ENCODE data around the gene GRAMD2B.

Gene GRAMD2B

DNA sequence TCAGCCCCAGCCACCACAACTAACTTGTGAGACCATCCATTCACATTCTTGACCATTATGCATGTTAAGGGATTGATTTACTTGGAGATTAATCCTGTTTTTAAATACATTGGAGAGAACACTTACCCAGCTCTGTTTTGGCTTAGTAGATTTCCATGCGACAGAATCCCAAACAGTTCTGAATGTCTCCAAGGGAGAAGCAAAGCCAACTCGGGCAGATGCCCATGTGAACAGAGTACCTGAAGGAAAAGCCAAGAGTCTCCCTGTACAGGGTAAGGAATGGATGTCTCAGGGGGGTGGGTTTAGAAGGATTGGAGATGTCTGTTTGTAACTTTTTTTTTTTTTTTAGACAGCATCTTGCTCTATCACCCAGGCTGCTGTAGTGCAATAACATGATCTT is 61.0 kb downstream of the GRAMD2B start:
- no peak for DNase-seq

GRCh38 chr5:126486332-126486731 is 63.1 kb downstream of the GRAMD2B start:
- peak; percentile 14 for DNase-seq

DNA sequence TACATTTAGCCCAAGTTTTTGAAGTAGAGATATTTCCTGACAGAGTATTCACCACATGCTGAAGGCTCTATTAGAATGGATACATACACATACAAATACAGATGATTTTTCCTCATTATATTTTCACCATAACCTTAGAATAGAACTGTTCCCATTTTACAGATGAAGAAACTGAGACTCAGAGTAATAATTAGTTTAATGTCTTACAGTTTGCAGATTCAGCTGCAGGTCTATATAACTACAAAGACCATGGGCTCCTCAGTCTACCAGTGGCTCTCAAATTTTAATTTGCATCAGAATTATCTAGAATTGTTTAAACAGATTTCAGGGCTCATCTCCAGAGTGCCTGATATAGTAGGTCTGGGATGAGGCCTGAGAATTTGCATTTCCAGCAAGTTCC is 64.4 kb downstream of the GRAMD2B start:
- DNase-seq = no peak

DNA sequence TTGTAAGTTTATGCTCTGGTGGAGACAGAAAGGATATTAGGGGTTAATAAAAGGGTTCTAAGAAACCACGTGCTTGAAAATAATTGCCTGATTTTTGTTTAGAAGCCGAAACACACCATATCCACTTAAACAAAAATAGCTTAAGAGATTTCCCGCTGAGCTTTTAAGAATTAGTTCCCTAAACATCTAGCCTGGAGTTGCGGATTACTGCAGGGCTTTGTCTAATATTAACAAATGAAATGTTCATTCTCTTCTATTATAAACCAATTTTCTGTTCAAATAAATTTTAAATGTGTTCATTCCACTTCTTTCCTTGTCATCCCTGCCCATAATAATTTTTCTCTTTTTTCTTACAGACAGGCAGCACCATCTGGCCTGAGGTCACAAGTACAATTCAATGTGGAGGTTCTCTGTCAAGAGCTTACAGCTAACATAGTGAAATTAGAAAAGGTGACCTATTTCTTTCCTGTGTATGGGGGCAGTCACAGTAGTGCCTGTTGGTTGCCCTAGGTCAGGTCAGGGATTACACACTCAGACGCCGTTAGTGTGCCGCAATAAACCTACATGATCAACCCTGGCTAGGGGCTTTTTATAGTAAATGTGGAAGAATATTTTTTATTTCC is 65.3 kb downstream of the GRAMD2B start:
- peak; percentile 74 for DNase-seq

DNA sequence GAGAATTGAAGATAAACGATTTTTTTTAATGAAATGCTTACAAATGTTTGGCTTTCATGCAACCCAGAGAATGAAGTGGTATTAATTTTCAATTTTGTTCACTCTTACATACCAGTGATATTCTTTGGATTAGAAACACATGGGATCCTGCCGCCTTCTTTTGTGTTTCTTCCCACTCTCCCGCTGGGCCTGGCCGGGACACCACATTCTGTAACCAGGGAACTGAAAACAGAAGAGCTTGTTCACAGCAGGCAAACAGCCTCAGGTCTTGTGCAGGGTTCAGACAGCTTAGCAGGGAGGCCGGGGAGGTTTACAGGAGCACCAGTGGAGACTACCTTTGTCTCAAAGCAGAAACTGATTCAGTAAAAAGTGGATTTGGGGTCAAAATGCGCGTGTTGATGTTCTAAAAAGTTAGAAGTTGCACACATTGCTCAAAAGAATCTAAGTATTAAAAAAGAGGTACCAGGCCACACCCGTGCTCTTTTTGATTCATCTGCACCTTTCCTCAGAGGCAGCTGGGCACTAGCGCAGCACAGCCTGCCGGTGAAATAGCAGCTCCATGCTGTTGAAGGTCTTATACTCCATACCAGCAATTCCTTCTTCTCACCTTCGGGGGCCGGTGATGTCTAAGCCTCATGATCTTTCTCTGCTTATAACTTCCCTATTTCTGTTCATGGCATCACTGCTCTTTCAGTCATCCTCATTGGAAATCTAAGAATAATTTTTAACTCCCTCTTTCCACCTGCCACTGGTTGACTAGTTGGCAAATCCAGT is 67.1 kb downstream of the GRAMD2B start:
- DNase-seq = peak; percentile 35

- peak; percentile 47 for DNase-seq
Measured at GRCh38 chr5:126492939-126493338, 69.7 kb downstream of the GRAMD2B start.

DNA sequence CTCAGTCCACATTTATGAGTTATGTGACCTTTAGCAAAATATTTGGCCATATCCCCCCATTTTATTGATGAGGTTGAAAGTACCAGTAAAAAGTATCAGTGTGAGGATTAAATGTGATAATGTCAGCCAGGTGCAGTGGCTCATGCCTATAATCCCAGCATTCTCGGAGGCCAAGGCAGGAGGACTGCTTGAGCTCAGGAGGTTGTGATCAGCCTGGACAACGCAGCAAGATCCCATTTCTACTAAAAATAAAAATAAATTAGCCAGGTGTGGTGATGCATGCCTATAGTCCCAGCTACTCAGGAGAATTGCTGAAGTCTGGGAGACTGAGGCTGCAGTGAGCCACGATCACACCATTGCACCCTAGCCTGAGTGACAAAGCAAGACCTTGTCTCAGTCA is 71.2 kb downstream of the GRAMD2B start:
- DNase-seq = no peak

DNA sequence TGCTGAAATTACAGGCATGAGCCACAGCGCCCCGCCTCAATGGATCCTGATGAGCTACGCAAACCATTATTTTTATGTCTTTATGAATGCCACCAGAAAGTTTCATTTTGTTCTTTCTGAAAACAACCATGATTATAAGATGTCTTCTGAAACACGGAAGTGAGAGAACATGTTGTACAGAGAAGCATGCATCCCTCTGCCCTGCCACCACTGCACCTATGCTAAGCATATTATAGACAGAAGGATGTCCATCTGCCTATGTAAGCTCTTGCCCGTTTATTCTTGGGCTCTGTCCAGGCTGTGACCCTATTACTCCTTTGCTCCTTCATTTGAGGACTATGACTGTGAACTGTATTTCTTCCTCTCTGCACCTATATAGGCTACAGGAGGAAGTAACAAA is 74.3 kb downstream of the GRAMD2B start:
- DNase-seq = peak; percentile 58

GRCh38 chr5:126499278-126499677 is 76.1 kb downstream of the GRAMD2B start:
- DNase-seq = no peak

DNA sequence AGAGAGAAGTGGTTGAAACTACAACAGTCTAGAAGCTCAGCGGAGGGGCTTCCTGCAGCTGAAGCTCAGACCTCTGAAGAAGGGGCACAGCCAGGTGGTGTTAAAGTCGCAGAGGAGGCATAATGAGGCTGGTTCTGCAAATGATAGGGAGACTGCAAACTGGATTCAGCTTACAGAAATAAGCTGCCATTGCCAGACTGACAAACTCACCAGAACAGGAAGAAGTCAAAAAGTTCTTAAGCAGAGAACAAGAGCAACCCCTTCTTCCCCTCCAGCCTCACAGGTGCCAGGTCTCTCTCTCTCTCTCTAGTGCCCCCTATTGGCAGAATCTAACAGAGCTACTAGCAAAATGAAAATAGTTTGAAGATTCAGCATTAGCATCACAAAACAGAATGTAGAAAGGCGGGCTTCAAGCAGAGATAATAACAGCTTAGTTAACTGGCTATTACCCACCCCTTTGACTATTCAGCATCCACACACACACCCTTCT is 76.7 kb downstream of the GRAMD2B start:
- DNase-seq = peak; percentile 48

GRCh38 chr5:126501448-126501847 is 78.2 kb downstream of the GRAMD2B start:
- DNase-seq = no peak

DNA sequence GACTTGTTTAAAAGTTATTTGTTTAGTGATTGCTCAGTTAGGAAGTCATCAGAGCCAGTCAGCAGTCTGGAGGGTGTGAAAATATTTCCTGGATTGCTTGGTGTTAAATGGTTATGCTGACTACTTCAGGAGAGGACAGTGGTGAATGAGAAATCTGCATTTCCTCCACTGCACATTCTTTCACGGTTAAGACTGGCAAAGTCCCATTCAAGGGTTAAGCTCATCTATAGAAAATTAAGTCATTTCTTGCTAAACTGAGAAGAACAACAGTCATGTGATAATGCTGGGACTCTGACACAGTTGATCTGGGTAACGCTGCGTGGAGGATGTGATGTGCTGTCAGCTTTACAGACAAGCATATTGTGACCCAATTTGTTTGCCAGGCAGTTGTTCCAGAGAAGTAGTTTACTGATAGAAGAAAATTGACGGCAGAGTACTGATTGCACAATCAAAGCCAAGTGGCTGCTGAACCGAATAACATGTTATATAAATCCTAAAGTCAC is 80.4 kb downstream of the GRAMD2B start:
- DNase-seq = no peak

DNA sequence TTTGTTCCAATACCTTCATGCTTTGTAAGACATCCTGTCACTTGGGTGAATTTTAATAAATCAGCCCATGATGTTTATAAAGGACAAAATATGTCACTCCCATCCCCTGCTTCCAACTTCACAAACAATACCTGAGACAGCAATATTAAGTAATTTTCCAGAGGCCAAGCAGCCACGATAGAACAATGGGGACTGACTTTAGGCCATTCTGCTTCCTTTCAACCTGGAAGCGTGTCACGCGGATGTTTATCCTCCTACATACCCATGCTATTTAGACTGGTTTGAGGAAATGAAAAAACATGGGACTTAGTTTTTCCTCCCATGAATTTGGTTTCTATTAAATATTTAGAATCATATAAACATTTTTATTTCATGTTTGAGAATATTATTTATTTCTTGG is 82.9 kb downstream of the GRAMD2B start:
- no peak for DNase-seq

- DNase-seq = no peak
Measured at GRCh38 chr5:126508251-126508961, 85.2 kb downstream of the GRAMD2B start.

GRCh38 chr5:126508962-126509279 is 85.7 kb downstream of the GRAMD2B start:
- no peak for DNase-seq

DNA sequence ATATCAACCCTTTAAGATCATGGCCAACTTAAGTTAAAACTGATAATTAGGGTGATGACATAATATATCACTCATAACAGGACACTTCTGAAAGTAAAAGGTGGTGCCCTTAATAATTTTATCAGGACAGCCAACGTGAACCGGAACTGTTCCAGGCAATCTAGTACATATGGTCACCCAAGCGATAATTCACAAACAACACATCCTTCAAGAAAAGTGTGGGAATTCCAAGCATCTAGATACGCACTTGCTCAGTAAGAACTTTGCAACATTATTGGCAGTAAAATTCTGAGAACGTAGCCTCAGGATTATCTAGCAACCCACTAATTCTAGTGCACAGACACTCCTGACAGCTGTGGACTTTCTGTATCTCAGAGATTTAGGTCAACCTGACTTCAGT is 86.1 kb downstream of the GRAMD2B start:
- DNase-seq = no peak

DNA sequence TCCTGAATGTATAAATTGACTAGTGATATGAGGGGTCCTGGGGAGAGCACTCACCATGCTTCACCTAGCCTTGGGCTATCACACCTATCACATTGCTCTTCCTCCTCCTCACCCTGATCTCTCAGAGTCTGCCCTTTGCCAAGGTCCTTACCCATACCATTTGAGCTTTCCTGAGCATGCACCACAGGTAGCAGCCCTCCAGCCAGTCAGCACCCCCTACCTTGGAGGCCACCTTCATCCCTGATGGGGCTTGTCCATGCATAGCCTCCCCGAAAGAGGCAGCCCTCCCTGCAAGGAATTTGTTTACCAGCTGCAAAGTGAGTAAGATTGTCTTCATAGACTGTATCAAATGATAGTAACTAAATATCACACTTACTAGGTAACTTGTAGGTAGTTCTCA is 88.8 kb downstream of the GRAMD2B start:
- DNase-seq = no peak

GRCh38 chr5:126512451-126512850 is 89.2 kb downstream of the GRAMD2B start:
- DNase-seq = no peak

DNA sequence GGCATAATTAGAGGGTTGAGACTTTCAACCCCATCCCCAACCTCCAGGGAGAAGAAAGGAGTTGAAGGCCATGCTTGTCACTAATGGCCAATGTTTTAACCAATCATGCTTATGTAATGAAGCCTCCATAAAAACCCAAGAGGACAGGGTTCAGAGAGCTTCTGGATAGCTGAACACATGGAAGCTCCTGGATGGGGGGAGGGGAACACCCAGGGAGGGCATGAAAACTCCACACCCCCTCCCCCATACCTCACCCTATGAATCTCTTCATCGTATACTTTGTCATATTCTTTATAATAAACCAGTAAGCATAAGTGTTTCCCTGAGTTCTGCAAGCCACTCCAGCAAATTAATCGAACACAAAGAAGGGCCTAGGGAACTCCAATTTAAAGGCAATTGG is 90.1 kb downstream of the GRAMD2B start:
- no peak for DNase-seq

DNA sequence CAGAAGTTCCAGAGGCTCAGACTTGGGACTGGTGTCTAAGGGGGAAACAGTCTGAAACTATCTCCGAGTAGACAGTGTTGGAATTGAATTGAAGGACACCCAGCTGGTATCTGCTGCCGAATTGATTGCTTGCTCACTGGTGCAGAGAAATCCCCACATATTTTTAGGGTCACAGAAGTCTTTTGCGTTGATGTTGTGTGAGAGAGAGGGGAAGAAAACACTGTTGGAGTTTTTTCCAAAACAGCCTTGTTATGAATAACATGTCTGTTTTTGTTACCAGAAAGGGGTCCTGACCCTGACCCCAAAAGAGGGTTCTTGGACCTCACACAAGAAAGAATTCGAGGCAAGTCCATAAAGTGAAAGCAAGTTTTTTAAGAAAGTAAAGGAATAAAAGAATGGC is 90.5 kb downstream of the GRAMD2B start:
- no peak for DNase-seq

DNA sequence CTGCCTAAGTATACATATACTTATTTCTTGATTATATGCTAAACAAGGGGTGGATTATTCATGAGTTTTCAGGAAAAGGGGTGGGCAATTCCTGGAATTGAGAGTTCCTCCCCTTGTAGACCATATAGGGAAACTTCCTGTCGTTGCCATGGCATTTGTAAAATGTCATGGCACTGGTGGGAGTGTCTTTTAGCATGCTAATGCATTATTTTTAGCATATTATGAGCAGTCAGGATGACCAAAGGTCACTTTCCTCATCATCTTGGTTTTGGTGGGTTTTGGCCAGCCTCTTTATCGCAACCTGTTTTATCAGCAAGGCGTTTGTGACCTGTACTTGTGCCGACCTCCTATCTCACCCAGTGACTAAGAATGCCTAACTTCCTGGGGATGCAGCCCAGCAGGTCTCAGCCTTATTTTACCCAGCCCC is 90.9 kb downstream of the GRAMD2B start:
- DNase-seq = no peak

- DNase-seq = no peak
Measured at GRCh38 chr5:126514558-126515141, 91.4 kb downstream of the GRAMD2B start.

DNA sequence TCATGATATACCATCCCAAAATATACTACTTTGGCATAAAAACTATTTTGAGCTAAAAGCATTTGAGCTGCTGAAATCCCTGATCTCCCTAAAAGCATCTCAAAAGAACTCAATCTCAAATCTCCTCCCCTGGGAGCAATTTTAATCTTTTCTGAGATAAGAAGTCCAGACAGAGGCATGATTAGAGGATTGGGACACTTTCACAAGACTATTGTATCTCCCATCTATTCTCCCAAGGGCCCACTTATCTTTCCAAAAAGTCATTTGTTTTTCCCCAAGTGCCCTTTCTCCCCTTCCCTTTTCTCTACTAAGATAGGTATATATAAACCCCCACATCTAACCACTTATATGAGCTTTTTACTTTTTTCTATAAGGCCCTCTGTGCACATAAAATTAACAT is 92.1 kb downstream of the GRAMD2B start:
- peak; percentile 74 for DNase-seq
